GM04503 (cell line): ENCODE results near the gene RDH5.
"Not testable (repeated sequence)": the region's sequence is repeated elsewhere in the genome, so short reads cannot be mapped to it uniquely, and the experiment has no call there.

Experiments used
- DNase-seq: peaks from one replicate; pipeline ENCODE4 v3.0.0-alpha.2; 2012; ENCODE audit warnings: low read depth

Gene RDH5

GRCh38 chr12:55745361-55746173 lies 25.4 kb downstream of the RDH5 start:
- no peak for DNase-seq

- no peak for DNase-seq
These were observed 26.1 kb downstream of the RDH5 start for GRCh38 chr12:55746174-55746912.

GRCh38 chr12:55746913-55747231 lies 26.7 kb downstream of the RDH5 start:
- DNase-seq: no peak

GRCh38 chr12:55748230-55748993 lies 28.2 kb downstream of the RDH5 start:
- no peak for DNase-seq

GRCh38 chr12:55755246-55755645 lies 35.1 kb downstream of the RDH5 start:
- DNase-seq: no peak

GRCh38 chr12:55757701-55758100 lies 37.5 kb downstream of the RDH5 start:
- no peak for DNase-seq

GRCh38 chr12:55758575-55758974 lies 38.4 kb downstream of the RDH5 start:
- DNase-seq: not testable (repeated sequence)

GRCh38 chr12:55760663-55761062 lies 40.5 kb downstream of the RDH5 start:
- DNase-seq: no peak

GRCh38 chr12:55762646-55763045 lies 42.5 kb downstream of the RDH5 start:
- no peak for DNase-seq

GRCh38 chr12:55765736-55766290 lies 45.6 kb downstream of the RDH5 start:
- DNase-seq: no peak

GRCh38 chr12:55767156-55767555 lies 47.0 kb downstream of the RDH5 start:
- DNase-seq: no peak

GRCh38 chr12:55771736-55772135 lies 51.5 kb downstream of the RDH5 start:
- DNase-seq: no peak
